ENCODE measurements around the gene PHLPP2.
"Not testable (repeated sequence)": the region's sequence is repeated elsewhere in the genome, so short reads cannot be mapped to it uniquely, and the experiment has no call there.

The PHLPP2 gene

GRCh38 chr16:71721066-71721740 lies 3.3 kb downstream of the PHLPP2 start:
- DNase-seq (ENCODE audit: low read depth, low spot score), result no peak

- DNase-seq (ENCODE audit: low read depth, low spot score), result no peak
Observed at GRCh38 chr16:71712501-71712900, 12.0 kb downstream of the PHLPP2 start.

GRCh38 chr16:71711789-71712188 lies 12.7 kb downstream of the PHLPP2 start:
- no peak for DNase-seq (ENCODE audit: low read depth, low spot score)

DNA sequence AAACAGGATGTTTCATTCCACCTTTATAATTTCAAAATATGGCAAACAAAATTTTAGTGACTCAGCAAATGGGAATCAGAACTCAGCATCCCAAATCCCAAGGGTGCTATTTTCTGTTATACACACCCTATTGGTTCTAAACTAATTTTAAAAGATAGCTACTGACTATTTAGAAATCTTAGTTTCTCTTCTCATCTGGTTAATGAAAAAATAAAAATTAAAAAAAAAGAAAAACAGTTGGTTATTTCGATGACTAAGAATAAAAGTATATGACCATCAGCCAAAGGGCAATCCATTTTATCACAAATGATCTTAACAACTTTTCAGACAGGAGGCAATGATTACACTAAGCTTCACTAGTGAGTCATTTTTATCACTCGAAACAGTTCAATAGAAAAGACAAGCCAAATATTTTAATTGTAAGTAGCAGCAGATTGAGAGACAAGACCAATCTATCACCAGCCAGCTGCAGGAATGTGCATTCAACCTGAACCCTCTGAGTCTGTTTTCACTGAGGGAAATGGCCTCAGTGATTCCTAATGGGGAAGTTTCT lies 15.2 kb downstream of the PHLPP2 start:
- no peak for DNase-seq (ENCODE audit: low read depth, low spot score)

DNA sequence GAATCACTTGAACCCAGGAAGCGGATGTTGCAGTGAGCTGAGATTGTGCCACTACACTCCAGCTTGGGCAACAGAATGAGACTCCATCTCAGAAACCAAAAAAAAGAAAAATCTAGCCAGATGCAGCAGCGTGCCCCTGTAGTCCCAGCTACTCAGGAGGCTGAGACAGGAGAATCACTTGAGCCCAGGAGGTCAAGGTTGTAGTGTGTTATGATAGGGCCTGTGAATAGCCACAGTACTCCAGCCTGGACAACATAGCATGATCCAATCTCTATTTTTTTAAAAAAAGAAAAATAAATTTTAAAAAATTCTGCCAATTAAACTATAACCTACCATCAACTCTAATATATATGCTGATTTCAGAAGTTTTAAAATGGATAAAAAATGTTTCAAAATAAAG lies 15.8 kb downstream of the PHLPP2 start:
- no peak for DNase-seq (ENCODE audit: low read depth, low spot score)

DNA sequence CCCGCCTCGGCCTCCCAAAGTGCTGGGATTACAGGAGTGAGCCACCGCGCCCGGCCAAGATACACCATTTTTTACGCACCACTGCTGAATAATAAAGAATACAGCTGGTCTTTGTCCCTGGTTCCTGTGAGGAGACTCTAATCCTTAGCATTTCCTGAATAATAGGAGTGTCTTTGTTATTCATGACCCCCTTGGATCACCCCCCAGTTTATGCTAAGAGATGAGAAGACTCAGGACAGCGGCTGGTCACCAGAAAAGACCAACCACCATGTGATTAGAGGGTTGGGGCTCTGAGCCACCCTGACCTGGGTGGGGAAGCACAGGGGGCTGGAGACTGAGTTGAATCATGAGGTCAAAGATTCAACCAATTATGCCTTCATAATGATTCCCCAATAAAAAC lies 17.3 kb downstream of the PHLPP2 start:
- no peak for DNase-seq (ENCODE audit: low read depth, low spot score)

- DNase-seq (ENCODE audit: low read depth, low spot score), result no peak
Observed at GRCh38 chr16:71706046-71706445, 18.5 kb downstream of the PHLPP2 start.

DNA sequence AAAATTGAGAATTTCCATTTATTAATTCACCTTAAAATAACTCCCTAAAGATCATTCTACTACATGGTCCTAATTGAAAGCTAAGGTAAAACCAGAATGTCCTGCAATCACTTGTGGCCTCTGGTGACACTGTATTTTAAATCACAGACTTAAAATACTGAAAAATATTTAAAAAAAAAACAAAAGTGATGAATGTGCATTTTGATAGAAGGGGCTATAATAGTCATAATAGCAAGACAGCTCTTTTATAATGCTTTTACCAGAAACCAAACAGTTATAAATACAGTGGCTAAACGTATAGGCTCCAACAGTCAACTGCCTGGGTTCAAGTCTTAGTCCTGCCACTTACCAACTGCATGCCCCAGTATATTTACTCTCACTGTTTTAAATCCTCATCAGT lies 21.2 kb downstream of the PHLPP2 start:
- no peak for DNase-seq (ENCODE audit: low read depth, low spot score)

GRCh38 chr16:71700831-71701230 lies 23.7 kb downstream of the PHLPP2 start:
- no peak for DNase-seq (ENCODE audit: low read depth, low spot score)

- DNase-seq (ENCODE audit: low read depth, low spot score), result no peak
Observed at GRCh38 chr16:71698491-71698890, 26.0 kb downstream of the PHLPP2 start.

- no peak for DNase-seq (ENCODE audit: low read depth, low spot score)
Observed at GRCh38 chr16:71693164-71693563, 31.3 kb downstream of the PHLPP2 start.

DNA sequence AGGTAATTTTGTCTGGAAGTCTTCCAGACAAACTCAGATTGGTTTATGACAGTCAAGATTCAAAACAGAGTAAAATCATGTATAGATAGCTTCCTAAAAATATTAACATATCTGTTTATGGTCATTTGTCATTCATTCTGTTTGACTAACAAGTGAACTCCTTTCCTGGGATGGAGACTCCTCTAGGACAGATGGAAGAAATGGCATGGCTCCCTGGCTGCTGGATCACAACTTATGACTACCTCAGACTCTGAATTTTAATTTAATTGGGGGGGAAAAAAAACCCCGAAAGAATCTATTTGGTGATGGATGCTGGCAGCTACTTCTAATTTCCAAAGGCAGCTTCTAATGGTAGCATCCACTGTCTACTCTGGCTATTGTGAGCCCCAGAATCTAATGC lies 34.6 kb downstream of the PHLPP2 start:
- DNase-seq (ENCODE audit: low read depth, low spot score), result no peak

DNA sequence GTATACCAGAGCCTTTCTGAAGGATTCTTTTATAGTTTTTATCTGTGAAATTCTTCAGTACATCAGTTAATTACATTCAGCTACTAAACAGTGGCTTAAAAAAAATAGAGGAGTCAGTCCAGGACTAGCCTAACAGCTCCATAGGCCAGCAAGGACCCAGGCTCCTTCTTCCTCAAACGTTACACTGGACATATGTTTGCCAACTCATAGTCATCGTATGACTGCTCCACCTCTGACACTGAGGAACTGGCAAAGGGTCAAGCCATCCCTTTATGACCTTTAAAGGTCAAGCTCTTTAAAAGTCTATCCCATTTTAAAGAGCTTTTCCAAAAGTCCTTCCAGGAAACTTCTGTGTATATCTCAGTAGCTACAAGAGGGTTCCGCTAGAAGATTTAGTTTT lies 36.6 kb downstream of the PHLPP2 start:
- no peak for DNase-seq (ENCODE audit: low read depth, low spot score)

GRCh38 chr16:71684280-71684679 lies 40.2 kb downstream of the PHLPP2 start:
- not testable (repeated sequence) for DNase-seq (ENCODE audit: low read depth, low spot score)

DNA sequence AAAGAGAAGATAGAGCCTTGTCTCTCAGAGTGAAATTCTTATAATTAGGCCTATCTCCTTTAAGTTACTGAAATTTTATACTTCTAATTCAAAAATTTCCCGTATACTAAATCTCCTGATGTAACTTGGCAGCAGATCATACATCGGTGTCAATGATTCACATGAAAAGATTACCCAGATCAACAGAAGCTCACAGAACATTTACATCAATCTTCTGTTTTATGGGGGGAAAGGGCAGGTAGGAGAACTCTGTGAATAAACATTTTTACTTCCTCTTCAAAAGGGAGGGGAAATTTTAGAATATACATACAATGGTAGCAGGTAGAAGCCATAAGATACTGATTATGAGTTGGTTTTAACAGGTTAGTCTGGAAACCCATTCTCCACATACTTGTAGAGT lies 43.1 kb downstream of the PHLPP2 start:
- no peak for DNase-seq (ENCODE audit: low read depth, low spot score)

DNA sequence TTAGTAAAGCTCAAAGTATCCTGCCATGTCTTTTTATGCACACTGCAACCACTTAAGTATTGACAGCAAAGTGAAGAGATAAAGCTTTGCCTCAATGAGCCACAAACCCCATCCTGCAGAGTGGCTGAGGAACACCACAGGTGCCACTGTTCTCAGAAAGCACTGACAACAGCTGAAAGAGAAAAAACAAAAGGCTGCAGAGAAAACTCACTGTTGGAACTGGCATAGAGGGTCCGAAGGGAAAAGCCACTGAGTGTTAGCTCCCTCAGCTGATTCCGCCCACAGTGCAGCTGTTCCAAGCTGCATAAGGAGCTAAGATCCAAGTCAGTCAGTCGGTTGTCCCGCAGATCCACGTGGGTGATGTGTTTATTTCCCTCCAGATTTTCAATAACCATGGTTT lies 48.3 kb downstream of the PHLPP2 start:
- DNase-seq (ENCODE audit: low read depth, low spot score), result no peak

- DNase-seq (ENCODE audit: low read depth, low spot score), result no peak
Observed at GRCh38 chr16:71675380-71675779, 49.1 kb downstream of the PHLPP2 start.

DNA sequence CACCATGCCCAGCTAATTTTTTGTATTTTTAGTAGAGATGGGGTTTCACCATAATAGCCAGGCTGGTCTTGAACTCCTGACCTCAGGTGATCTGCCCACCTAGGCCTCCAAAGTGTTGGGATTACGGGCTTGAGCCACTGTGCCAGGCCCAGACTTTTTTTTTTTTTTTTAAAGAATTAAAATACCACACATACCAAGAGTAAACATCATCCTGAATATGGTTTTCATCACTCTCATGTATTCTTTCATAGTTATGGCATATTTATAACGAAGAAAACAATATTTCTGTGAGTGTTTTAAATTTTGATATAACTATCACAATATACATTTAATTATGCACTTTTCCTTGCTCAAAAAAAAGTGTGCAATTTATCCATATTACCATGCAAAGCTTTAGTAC lies 50.3 kb downstream of the PHLPP2 start:
- no peak for DNase-seq (ENCODE audit: low read depth, low spot score)

DNA sequence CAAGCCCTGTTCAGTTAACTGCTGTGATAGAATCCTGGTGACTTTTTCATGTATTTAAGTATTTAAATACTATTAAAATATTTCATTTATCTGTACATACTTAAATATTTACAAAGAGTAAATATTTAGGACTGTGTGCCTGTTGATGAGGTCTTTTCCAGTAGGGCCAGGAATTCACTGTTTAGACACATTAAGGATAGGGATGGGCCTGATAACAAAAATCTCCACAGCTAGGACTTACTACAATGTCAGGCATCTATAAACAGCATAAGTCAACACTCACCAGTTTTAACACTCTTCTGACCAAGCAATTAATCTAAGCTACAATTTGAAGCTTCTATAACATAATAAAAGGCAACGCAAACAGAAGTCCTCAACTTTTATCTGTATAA lies 50.9 kb downstream of the PHLPP2 start:
- DNase-seq (ENCODE audit: low read depth, low spot score), result no peak

DNA sequence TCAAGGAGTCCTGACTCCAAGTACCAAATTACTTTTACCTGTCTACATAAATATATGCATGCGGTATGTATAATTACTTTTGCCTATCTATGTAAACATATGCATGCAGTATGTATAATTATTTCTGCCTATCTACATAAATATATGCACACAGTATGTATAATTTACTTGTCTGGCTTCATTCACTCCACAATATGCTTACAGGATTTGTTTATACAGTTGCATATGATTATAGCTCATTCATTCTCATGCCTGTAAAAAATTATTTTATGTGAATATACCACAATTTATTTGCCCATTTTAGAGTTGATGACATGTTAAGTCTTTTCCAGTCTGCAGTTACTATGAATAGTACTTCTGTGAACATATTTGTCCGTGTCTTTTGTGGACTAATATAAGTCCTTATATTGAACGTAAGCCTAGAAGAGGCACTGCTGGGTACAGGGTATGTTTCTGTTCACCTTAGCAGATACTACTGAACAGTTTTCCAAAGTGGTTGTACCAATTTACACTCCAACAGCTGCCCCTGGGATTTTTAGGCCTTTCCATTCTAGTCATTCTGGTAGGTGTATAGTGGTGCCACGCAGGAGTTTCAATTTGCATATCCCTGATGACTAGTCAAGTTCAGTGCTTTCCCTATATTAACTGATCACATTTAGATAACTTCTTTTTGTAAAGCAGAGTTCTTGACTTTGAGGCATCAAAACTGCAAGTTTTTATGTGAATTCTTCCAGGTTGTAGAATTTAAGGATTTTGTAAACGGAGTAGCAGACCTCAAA lies 51.5 kb downstream of the PHLPP2 start:
- no peak for DNase-seq (ENCODE audit: low read depth, low spot score)

DNA sequence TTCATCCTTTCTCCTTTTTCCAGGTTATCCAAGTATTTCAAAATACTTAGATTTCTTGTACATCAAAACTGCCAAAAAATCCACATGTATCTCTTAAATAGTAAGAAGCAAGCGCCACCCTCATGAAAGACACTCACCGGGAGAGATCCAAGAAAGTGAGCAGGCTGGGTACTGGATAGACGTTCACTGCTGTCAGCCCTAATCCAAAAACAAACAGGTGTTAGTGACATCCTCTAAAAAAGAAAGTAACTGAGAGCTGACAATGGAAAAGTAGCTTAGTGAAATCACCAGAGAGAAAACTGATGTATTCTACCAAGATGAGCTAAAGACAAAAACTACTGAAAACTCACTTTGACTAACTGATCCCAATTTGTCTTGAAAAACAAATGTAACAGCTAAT lies 52.4 kb downstream of the PHLPP2 start:
- no peak for DNase-seq (ENCODE audit: low read depth, low spot score)

DNA sequence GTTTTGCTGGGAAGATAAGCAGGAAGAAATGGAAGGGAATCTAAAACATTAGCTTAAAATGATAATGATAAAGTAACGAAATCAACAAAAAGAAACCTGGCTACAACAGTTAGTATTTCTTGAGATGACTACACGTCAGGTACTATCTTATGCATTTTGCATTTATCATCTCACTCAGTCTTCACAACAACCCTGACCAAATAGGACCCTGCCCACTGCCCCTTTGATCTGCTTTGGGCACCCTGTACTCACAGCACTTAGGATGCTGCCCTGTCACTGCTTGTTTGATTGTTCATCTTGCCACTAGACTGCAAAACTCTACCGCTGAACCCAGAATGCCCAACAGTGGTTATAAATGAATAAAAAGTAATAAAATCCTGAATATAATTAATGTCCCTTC lies 53.3 kb downstream of the PHLPP2 start:
- no peak for DNase-seq (ENCODE audit: low read depth, low spot score)

DNA sequence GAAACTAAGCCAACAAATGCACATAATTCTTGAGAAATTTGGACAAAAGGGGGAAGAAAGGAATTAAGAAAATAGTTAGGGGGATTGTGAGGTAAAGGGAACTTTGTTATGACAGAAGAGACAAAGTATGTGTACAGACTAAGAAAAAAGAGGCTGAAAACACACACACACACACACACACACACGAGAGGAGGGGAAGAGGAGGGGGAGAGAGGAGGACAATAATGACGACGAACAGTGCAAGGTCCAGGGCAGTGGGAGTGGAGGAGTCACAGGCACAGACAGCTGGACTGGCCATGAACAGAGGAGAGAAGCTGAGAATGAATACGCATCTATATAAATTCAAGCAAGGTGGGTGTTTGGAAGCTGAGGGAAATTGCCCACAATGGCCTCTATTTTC lies 54.0 kb downstream of the PHLPP2 start:
- DNase-seq (ENCODE audit: low read depth, low spot score), result no peak

Measured in activated CD4-positive, CD25-positive, alpha-beta regulatory T cell treated with anti-CD3 and anti-CD28 coated beads, Interleukin-2, amount 50 U/mL, for 16 hours (primary cell).